GM06990 (cell line): ENCODE results near the gene NOP53.
"Not testable (repeated sequence)": the region's sequence is repeated elsewhere in the genome, so short reads cannot be mapped to it uniquely, and the experiment has no call there.

Source experiments
- DNase-seq: peaks from one replicate; pipeline ENCODE4 v3.0.0-alpha.2; 2011; ENCODE audit not compliant: insufficient read length; ENCODE audit errors: extremely low read depth
- H3K27me3 ChIP-seq: replicated peaks from 2 replicates; pipeline ENCODE4 v1.6.0; 2011; ENCODE audit warnings: low read length; ENCODE audit not compliant: control insufficient read depth, insufficient read depth
- H3K36me3 ChIP-seq: 2 replicates; pipeline ENCODE4 v1.5.1; 2011; ENCODE audit warnings: low read length; ENCODE audit not compliant: control insufficient read depth, insufficient read depth
- H3K4me3 ChIP-seq: replicated peaks from 2 replicates; pipeline ENCODE4 v1.5.1; 2011; ENCODE audit warnings: low read depth, mild to moderate bottlenecking, control low read depth, low read length
- CTCF ChIP-seq: IDR thresholded peaks from 2 replicates; pipeline ENCODE4 v1.5.1; 2011; ENCODE audit warnings: low read length, control low read depth, mild to moderate bottlenecking, inconsistent platforms; ENCODE audit not compliant: insufficient read depth, poor library complexity, severe bottlenecking

NOP53 gene

GRCh38 chr19:47725759-47726401 lies 19.5 kb upstream of the NOP53 start:
- TF ChIP-seq CTCF: no peak
- DNase-seq: no peak
- Histone ChIP-seq H3K4me3 (no peak overlapping the region), H3K36me3 (no peaks in the 10 kb centered on the region), H3K27me3 (no peaks in the 10 kb centered on the region)

GRCh38 chr19:47726467-47726866 lies 18.9 kb upstream of the NOP53 start:
- H3K4me3 ChIP-seq: no peak overlapping the region
- H3K36me3 ChIP-seq: no peaks in the 10 kb centered on the region
- no peaks in the 10 kb centered on the region for H3K27me3 ChIP-seq
- DNase-seq: no peak
- no peak for TF ChIP-seq CTCF

GRCh38 chr19:47728295-47728694 lies 17.1 kb upstream of the NOP53 start:
- H3K4me3 ChIP-seq, DNase-seq, H3K36me3 ChIP-seq, H3K27me3 ChIP-seq: not testable (repeated sequence)

- Histone ChIP-seq H3K36me3 (no peaks in the 10 kb centered on the region), H3K27me3 (no peaks in the 10 kb centered on the region), H3K4me3 (no peak overlapping the region)
- no peak for DNase-seq
- no peak for TF ChIP-seq CTCF
Measured at GRCh38 chr19:47729468-47729798, 15.9 kb upstream of the NOP53 start.

- no peaks in the 10 kb centered on the region for H3K27me3 ChIP-seq
- no peak for DNase-seq
- 0 out of 2 replicates have a peak overlapping the region, but pooled peaks have one; percentile 18 for H3K4me3 ChIP-seq
- no peaks in the 10 kb centered on the region for H3K36me3 ChIP-seq
- TF ChIP-seq CTCF: no peak
Measured at GRCh38 chr19:47729799-47730520, 15.4 kb upstream of the NOP53 start.

GRCh38 chr19:47730521-47730889 lies 14.8 kb upstream of the NOP53 start:
- Histone ChIP-seq H3K4me3 (no peak overlapping the region), H3K27me3 (no peaks in the 10 kb centered on the region), H3K36me3 (no peaks in the 10 kb centered on the region)
- TF ChIP-seq CTCF: no peak
- no peak for DNase-seq
